NCI-H2107 (cell line): Measurements from ENCODE around the gene C2CD2.
A peak's percentile ranks its signal among the peaks of the same experiment; 100 is the strongest.

Experiments used
- DNase-seq: peaks from one replicate; lab custom pipeline; 2025; lab: John Stamatoyannopoulos, UW

Gene C2CD2

DNA sequence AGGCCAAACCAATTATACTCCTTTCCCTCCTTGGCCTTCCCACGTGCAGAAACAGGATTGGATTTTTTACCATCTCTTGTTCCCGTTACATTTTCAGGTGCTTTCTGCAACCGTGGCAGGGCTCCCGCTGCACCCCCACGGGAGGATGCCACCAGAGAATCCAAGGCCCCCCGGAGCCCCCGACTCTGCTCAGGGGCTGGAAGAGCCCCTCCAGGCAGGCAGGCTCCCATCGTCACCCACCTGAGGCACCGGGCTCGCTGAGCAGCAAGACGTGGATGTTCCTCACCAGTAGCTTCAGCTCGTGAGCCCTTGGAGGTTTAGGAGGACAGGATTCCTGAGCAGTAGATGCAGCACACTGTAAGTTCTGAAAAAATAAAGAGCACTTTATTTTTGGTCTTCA is 39.5 kb downstream of the C2CD2 start:
- DNase-seq: no peak

DNA sequence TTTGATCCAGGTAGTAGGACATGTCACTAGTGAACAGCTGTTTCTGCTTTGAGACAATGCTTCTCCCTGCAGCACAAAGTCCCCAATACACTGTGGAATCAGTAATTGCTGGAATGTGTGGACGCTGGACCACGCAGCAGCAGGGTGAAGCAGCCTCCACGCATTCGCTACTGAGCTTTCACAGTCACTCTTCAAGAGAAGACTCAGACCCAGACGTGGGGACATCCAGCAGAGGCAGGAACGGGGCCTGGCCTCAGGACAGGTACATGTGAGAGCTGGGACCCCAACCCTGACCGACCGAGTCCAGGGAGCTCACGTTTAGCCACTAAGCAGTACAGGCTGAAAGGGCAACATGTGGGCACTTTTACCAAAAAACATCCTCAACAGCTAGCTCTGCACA is 40.6 kb downstream of the C2CD2 start:
- DNase-seq: no peak

DNA sequence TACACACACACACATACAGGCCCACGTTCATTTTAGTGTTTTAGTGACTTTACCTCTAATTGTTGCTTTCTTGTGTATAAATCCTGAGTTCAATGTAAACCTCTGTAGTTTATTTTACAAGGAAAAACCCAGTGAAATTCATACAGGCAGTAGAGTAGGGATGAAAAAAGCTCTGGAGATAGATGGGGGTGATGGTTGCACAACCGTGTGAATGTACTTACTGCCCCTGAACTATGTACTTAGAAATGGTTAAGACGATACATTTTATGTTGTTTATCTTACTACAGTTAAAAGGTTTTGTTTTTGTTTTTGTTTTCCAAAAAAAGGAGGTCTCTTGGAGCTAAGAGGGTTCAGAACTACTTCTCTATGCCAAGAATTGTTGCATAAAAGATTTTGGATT is 45.0 kb downstream of the C2CD2 start:
- DNase-seq: no peak

DNA sequence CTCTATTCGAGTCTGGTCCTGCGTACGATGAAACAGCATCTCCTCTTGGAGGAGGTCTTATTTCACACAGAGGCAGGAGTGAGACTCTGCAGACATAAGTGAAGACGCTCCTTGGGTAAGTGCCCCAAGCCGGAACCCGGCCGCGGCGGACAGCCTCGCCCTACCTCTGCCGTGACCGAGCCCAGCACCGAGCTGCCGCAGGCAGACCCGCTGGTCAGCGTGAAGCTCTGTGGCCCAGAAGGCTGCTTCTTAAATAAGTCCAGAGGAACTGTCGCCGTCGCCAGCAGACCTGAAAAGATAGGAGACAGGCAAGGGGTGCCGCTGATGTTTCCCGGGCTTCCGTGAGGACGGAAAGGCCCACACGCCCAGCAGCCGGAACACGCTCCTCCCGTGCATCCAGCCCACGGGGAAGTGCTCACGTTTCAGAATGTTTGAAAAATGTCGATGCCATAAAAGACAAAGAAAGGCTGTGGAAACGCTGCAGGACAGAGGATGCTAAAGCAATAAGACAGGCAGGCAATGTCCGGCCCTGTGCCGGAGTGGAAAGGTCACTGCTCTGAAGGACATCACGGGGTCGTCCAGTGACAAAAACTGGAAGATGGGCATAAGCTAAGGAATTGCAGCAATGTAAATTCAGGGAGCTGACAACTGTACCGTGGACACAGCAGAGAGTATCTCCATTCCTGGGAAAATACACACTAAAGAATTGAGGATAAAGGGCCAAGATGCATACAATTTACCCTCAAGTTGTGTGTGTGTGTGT is 46.1 kb downstream of the C2CD2 start:
- no peak for DNase-seq

DNA sequence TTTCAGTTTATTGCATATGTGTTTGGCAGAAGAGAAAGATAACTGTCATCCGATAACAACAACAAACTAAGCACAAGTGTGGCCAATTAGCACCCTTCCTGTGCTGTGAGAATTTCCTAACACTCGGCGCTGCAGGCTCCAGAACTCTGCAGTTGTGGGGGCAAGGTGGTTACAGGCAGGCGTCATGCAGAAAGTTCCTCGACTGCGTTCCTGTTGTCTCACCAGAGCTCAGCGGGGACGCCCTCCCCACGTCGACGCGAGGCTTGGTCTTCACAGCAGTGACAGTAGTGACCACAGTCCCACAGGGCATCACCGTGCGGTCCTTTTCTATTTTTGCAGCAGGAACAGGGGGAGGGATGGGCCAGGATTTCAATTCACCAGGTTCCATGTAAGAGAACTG is 47.0 kb downstream of the C2CD2 start:
- DNase-seq: no peak

DNA sequence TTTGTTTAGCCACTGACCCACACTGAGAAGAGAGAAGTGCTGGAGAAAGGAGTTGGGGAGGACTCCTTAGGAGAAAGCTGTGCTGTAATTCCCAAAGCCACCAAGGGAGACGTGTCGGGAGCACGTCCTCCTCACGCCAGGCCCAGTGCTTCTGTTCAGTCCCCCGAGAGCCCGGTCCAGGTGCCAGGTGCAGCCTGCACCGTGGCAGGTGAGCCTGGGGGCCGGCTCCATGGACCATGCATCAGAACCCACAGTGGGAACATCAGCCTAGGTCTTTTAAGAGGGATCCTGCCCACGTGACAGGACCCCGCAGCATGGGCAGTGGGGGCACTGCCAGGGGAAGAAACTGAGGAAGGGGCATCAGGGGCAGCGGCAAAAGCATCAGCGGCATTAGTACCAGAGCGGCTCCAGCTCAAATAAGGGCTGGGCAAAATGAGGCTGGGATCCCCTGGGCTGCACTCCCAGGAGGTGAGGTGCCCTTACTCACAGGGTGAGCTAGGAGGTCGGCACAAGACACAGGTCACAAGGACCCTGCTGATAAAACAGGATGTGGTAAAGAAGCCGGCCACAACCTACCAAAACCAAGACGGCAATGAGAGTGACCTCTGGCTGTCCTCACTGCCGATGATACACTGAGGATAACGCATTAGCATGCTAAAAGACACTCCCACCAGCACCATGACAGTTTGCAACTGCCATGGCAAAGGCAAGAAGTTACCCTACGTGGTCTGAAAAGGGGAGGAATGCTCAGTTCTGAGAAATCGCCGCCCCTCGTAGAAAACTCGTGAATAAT is 50.1 kb downstream of the C2CD2 start:
- DNase-seq: no peak

DNA sequence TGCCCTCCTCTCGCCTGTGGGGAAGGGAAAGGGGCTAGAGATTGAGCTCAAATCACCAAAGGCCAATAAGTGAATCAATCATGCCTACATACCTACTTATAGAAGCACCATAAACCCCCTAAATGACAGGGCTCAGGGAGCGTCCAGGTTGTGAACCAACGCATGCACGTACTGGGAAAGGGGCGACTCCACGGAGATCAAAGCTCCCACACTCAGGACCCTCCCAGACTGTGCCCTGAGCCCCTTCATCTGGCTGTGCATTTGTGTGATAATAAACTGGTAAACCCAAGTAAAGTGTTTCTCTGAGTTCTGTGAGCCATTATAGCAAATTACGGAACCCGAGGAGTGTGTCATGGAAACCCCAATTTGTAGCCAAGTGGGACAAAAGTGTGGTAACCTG is 50.9 kb downstream of the C2CD2 start:
- DNase-seq: no peak

DNA sequence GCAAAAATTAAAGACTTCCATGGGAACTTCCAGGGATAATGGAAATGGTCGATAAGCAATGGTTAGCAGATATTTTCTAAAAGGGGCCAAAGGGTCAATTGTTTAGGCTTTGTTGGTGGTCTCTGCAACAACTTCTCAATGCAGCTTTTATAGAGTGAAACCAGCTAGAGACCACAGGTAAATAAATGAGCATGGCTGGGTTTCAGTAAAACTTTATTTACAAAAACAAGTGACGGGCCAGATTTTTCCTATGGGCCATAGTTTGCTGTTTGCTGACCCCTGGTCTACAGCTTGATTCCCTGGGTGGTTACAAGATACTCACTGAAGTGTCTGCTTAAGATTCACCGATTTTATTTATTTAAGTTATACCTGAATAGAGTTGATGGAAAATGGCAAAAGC is 52.0 kb downstream of the C2CD2 start:
- DNase-seq: no peak

DNA sequence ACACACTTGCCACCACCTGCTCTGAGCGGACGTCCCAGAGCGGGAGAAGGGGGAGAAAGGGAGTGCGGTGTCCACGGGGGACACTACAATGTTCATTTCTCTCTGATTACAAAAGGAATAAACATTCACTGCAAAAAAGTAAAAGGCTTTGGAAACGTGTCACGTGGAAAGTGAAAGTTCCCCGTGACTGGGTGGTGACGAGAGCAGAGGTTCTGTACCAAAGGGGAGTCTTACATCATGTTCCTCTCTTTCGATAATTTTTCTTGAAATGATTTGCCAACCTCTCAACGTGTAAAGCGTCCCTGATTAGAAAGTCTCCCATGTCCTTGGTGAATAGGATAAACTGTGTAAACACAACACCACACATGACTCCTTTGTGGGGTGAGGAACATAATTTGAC is 52.7 kb downstream of the C2CD2 start:
- DNase-seq: no peak

DNA sequence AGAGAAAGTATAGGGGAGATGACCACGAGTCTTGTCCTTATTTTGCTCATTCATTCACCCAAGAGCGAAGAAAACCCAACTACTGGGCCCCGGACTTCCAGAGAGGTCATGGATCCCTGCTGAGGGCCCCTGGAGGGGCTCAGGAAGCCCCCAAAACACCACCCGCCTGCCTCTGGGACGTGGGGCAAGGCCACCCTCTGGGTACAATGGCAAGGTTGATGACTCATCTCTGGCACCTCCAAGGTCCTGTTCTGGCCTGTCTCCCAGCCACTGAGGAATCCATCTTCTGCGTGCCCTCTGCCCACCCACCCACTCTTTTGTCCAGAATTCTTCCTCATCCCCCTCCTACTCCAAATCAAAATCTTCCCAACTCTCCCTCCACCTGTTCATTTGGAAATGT is 53.4 kb downstream of the C2CD2 start:
- DNase-seq: no peak

DNA sequence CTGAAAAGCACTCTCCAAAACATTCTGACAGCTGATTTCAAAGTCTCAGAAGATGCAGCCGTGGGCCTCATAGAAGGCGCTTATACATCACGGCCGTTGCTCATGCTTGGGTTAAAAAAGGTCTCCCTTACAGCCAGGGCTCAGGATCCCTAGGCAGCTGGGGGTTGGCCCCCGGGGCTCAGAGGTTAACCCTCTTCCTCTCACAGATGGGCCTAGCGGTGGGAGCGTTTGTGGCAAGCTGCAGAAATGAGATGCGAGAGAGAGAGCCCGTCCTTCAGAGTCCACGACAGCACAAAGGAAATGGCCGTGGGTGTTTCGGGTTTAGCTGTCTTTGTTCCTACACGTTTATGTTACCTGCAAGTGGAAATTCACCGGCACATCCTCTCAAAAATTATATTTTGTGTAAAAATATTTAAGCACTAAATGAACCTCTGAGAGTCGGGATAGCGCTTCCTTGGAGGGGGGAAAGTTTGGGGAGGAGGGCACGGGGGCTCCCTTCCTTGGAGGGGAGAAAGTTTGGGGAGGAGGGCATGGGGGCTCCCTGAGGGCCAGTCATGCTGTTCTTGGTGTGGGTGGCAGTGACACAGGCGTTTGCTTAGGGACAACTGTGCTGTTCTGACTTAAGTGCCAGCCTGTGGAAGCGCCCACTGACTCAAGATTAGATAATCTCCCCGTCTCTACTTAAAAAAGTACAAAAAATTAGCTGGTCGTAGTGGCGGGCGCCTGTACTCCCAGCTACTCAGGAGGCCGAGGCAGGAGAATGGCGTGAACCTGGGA is 54.2 kb downstream of the C2CD2 start:
- DNase-seq: no peak

DNA sequence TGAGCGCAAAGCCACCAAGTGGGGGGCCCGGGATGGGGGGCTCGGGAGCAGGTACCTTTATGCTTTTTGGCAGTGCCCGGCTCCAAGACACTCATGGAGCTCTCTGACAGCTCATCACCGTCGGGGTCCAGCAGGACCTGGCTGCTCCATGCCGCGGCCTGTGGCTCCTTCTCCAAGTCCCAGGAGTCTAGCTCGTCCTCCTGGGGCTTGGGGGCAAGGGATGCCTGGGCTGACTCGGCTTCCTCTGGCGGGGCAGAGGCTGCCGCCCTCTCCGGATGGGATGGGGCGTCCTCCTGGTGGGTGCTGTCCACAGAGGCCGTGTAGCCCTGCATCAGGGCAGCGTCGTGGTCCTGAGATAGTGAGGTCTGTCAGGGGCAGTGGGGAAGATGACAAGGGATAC is 54.8 kb downstream of the C2CD2 start:
- no peak for DNase-seq

DNA sequence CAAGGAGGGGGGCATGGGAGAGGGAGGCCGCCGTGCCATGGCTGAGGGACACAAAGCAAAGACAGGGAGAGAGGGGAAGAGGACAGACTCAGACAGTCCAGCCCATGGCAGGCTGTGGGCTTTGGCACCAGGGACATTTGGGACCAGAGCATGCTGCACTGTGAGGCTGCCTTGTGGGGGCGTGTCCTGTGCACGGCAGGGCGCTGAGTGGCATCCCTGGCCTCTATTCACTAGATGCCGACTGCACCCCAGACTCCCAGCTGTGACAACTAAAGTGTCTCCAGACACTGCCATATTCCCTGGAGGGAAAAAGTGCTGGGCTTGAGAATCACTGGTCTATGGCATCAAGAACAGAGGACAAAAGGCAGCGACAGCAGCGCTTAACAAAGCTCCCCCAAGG is 56.1 kb downstream of the C2CD2 start:
- DNase-seq: peak; percentile 48

DNA sequence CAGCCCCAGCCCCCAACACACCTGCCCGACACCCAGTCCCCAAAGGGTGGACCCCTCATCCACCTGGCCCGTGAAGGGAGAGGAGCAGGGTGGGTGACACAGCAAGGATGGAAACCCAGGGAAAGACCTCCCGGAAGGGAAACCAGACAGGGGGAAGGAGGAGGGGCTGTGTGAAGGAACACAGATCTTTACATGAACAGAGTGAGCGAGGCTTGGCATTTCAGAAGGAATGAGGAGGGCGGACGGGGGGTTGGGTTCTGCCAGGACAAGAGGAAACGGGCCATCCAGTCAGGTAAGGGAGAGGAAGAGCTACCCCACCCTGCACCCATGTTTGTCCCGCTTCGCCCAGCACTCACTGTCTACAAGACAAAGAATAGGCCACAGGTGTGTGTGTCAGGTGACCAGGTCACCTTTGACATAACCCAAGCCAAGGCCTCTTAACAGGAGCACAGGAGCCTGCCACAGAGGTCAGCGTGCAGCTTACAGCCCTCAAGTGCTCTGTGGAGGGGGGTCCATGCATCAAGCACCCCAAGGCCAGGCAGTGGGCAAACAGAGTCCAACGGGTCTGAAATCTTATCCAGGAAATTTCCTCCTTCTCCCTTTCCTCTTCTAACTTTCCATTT is 56.7 kb downstream of the C2CD2 start:
- no peak for DNase-seq

DNA sequence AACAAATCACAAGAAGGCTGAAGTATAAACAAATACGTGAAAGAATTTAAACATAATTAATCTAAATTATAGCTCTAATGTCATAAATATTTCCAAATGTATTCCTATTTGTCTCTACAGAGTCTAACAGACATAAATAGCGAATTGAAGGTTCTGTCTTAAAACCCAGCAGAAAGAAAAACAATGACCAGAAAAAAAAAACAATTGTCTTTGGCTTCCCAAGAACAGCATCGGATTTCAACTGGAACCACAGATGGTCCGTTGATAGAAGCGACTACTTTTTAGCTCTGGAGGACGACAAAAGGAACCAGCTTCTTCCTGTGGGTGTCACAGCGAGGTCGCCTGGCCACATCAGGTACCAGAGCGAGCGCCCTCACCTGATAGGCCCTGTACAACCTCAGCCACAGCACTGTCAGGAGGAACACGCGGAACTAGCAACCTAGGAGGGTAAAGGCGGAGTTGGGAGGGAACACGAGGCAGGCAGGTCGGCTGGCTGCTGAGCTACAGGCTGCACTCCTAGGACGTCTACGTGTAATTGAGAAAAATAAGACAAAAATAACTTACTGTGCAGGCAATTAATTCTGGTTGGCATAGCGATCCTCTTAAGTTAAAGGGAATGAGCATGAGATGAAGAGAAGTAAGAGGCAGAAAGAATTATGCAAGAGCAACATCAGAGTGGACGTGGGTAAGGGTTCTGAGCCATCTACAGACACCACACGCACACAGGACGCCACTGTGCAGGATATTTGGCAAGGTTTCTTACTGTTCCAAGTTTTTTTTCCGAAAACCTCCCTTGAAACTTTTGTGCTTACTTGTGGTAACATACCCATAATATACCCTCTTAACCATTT is 58.0 kb downstream of the C2CD2 start:
- DNase-seq: no peak

DNA sequence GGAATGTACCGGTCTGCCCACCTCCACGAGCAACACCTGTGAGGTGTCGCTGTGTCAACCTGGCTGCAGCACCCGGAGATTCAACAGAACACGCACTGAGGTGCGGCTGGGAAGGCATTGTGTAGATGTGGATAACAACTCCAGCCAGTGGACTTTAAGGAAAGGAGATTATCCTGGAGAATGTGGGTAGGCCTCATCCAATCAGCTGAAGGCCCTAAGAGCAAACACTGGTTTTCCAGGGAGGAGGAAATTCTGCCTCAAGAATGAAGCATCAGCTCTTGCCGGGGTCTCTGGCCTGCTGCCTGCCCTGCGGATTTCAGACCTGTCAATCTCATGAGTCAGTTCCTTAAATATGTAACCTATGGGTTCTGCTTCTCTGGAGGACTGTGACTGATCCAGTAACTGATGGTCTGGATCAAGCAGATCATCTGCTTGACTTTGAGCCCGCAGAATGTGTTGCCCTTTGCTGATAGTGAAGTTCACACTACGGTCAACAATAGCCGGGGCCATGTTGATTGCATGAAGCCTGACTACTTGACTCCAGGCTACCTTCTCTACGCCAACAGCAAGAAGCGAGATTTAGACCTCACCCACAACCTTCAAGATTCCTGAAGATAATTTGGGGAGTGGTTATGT is 58.8 kb downstream of the C2CD2 start:
- DNase-seq: no peak

DNA sequence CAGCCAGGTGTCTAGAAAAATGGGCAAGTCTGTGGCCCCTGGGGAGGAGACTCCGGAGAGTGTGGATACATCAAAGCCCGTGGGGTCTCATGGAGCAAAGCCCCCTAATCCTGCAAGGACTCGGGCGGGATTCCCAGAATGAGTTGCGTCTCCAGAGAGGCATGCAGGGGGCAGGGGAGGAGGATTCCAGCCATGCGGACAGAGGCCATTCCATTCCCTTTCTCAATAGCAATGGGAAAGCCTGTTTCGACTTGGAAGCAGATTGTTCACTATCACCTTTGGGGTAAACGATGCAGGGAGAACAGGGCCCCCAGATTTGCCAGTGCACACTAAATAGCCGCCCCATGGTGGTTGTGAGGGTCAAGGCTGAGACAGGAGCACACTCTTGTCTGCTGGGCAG is 59.3 kb downstream of the C2CD2 start:
- no peak for DNase-seq

DNA sequence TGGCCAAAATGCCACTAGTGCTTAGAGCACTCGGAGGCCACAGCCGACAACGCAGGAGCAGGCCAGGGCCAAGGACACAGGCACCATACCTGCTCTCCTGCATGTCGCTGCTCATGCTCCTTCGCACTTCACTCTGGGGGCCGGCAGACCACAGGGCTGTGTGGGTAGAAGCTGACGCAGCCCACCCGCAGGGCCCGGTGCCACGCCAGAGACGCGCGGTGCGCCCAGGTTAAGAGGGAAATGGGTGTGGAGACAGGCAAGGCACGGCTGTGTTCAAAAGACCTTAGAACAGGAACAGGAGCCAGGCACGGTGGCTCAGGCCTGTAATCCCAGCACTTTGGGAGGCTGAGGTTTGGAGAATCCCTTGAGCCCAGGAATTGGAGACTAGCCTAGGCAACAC is 61.1 kb downstream of the C2CD2 start:
- no peak for DNase-seq

DNA sequence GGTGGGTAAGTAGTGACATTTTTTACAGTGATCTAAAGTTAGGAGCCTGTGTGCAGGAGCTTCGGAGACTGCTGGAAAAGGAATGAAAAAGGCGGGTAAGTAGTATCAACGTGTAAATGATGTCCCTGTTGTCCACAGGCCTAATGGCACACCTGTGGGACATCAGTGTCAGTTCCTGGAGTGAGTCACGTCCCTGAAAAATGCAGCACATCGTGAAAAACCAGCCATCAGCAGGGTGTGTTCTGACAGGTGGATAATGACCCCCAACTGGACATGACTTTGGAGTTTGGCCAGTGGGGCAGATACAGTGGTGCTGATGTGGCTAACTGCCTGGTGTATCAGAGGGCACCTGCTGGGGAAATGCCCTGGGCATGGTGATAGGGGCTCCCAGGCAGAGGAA is 62.7 kb downstream of the C2CD2 start:
- no peak for DNase-seq

DNA sequence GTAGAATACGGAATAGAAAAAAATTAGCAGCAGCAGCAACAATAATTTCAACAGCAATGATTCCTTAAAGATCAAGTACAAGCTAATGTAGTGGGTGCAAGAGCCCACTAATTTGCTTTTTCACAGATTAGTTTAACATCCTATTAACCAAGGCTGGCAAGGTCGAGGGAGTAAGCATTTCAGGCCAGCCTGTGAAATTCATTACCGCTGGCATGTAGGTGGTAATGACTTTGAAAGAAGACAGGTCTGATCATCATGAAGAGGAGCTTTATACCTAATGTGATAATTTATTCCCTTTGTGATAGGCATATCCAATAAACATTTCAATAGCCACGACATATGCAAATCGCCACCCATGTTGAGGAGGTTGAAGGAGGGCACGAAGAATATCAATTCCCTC is 63.5 kb downstream of the C2CD2 start:
- no peak for DNase-seq

DNA sequence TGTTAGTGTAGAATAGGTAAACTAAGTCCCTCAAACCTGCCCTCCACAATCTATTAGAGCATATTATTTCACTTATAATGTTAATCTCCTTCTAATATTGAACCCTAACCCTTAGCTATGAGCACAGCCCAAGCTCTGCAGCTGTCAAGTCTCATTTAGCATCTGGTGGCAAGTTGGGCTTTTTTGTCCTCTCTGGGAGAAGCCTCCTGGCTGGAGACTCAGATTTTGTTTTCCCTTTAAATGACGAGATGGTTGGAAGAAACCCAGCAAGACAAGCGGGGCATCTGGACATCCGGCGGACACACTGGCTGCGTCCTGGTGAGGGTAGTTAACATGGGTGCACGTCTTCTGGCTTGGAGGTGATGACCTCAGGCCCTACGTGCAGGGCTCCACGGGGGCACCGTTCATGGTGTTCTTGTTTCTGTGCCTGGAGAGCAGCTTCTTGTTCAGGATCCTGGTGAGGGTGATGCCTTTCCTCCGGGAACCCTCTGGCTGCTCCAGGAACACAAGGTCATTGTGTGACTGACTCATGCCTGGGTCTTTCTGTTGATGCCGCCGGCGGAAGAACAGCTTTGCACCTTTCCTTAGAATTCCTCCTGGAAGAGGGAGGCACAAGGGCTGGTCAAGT is 65.0 kb downstream of the C2CD2 start:
- no peak for DNase-seq
